Measurements from ENCODE around the gene LYPD4.

DNA sequence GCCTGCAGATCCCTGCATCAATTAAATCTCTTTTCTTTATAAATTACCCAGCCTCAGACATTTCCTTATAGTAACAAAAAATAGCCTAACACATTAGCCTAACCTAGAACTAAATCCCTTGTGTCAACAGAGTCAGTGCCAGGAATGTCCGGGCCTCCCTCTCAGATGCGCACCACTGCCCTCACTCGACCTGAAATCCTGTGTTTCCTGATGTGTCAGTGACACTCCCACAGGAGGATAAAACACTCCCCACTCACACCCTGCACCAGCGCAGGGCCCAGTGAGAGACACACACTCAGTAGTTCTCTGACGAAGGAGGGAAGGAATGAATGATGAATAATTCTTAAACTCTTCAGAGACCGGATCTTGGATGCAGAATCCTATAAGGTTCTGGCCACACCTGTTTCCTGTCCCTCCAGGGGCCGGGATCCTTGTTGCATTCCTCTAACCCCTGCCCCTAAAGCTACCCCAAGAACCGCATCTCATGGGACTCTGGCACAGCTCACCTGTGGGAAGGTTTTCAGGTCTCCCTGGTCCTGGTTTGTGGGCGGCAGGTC, 45.0 kb downstream of the LYPD4 start:
- TF ChIP-seq, protein P1, sequence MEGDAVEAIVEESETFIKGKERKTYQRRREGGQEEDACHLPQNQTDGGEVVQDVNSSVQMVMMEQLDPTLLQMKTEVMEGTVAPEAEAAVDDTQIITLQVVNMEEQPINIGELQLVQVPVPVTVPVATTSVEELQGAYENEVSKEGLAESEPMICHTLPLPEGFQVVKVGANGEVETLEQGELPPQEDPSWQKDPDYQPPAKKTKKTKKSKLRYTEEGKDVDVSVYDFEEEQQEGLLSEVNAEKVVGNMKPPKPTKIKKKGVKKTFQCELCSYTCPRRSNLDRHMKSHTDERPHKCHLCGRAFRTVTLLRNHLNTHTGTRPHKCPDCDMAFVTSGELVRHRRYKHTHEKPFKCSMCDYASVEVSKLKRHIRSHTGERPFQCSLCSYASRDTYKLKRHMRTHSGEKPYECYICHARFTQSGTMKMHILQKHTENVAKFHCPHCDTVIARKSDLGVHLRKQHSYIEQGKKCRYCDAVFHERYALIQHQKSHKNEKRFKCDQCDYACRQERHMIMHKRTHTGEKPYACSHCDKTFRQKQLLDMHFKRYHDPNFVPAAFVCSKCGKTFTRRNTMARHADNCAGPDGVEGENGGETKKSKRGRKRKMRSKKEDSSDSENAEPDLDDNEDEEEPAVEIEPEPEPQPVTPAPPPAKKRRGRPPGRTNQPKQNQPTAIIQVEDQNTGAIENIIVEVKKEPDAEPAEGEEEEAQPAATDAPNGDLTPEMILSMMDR (IDR thresholded peaks at IDR 0.05): no peak
- no peak for TF ChIP-seq POLR2A (IDR thresholded peaks at IDR 0.05)
- TF ChIP-seq EP300 (IDR thresholded peaks at IDR 0.05): no peak
